Endothelial cell of umbilical vein (primary cell): ENCODE results near the gene ACTA2.

Experiments
- POLR2A ChIP-seq: IDR thresholded peaks from 2 replicates; pipeline ENCODE4 v1.6.1; 2012; ENCODE audit warnings: low read depth, mild to moderate bottlenecking, control low read depth, low read length
- POLR2AphosphoS5 ChIP-seq: IDR thresholded peaks from 2 replicates; pipeline ENCODE4 v1.6.1; 2012; ENCODE audit warnings: low read depth, mild to moderate bottlenecking, control low read depth, low read length, moderate library complexity; ENCODE audit not compliant: insufficient read depth
- TF ChIP-seq, protein P1 (sequence below), 2 donors: IDR thresholded peaks; 1 replicate in 1 of 2; 2 replicates in 1 of 2; pipeline ENCODE4 v1.5.1; 2011; ENCODE audit warnings: low read length in 2 of 2, mild to moderate bottlenecking in 2 of 2, moderate library complexity in 2 of 2, control low read depth in 1 of 2, inconsistent platforms in 1 of 2, low read depth in 1 of 2; ENCODE audit not compliant: insufficient read depth in 1 of 2; ENCODE audit errors: extremely low read depth in 1 of 2
- TF ChIP-seq, protein P2 (sequence below): IDR thresholded peaks from 2 replicates; pipeline ENCODE4 v1.6.1; 2011; ENCODE audit not compliant: insufficient read depth, insufficient read length

DNA sequence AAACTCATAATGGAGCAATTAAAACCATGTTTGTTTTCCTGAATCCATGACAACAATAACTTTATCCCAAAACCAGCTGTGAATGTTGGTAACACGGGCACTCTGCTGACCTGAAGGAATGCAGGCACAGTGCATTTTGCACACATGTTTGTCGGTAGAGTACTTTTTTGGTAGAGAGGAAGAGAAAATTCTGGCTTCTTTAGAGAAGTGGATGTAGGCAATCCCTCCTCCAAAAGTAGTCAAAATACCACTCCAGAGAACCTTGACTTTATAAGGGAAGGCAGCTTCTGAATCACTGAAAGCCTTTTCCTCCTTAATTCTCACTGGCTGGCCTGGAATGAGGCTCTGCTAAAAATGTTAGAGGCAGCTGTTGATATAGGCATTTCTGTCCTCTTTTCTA is 15.8 kb upstream of the ACTA2 start:
- TF ChIP-seq POLR2A: no peak
- TF ChIP-seq, protein P1, sequence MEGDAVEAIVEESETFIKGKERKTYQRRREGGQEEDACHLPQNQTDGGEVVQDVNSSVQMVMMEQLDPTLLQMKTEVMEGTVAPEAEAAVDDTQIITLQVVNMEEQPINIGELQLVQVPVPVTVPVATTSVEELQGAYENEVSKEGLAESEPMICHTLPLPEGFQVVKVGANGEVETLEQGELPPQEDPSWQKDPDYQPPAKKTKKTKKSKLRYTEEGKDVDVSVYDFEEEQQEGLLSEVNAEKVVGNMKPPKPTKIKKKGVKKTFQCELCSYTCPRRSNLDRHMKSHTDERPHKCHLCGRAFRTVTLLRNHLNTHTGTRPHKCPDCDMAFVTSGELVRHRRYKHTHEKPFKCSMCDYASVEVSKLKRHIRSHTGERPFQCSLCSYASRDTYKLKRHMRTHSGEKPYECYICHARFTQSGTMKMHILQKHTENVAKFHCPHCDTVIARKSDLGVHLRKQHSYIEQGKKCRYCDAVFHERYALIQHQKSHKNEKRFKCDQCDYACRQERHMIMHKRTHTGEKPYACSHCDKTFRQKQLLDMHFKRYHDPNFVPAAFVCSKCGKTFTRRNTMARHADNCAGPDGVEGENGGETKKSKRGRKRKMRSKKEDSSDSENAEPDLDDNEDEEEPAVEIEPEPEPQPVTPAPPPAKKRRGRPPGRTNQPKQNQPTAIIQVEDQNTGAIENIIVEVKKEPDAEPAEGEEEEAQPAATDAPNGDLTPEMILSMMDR (IDR thresholded peaks at IDR 0.05; ENCODE audit: extremely low read depth in 1 of 2, insufficient read depth in 1 of 2, low read depth in 1 of 2, low read length in 2 of 2): no peak
- no peak for TF ChIP-seq POLR2AphosphoS5
- TF ChIP-seq, protein P2, sequence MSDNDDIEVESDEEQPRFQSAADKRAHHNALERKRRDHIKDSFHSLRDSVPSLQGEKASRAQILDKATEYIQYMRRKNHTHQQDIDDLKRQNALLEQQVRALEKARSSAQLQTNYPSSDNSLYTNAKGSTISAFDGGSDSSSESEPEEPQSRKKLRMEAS: no peak
